GM19099 (cell line): ENCODE data around the gene HLCS.

ENCODE experiments used
- POLR2A ChIP-seq: IDR thresholded peaks from 3 replicates; pipeline ENCODE4 v1.6.1; 2011; ENCODE audit warnings: low read depth; ENCODE audit not compliant: insufficient read length; ENCODE audit errors: extremely low read depth

Gene HLCS

DNA sequence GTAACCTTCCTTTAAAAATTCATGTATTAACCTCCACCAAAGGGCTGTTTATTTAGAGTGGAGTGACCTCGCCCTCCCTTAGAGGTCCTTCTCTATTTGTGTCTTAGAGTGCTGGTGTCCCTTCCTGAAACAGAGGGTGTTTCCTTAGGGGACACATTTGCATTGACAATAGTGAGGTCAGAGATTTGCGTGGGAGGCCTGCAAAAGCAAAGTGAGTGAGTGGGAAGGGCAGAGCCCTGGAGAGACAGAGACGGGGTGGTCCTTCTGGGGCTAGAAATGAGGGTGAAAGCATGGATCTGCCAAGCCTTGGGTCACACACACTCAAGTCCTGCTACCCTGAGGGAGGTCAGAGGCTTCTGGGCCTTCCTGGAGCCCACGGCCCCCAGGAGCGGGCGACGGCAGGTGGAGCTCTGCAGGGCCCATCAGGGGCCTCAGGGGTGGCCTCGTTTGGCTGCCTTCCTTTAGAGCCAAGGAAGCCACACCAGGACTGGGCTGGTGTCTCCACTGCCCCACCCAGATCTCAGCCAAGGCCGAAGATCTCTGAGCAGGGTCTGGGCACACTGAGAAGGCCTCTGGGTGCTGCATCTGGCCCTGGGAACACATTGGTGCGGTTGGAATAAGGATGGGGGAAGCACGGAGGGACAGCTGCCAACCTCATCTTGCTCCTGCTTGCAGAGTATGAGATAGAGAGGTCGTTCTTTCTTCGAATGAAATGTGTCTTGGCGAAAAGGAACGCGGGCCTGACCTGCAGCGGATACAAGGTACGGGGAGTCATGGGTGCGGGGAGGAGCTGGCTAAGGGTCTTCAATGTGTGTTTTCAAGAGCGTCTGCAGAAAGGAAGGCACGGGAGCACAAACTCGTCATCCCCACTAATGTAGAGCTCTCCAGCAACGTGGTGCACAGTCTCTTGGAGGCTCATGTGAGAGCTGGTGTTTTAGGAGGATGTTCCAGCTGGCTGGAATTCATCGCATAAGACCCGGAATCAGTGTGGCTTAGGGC lies 243.8 kb downstream of the HLCS start:
- no peak for TF ChIP-seq POLR2A

DNA sequence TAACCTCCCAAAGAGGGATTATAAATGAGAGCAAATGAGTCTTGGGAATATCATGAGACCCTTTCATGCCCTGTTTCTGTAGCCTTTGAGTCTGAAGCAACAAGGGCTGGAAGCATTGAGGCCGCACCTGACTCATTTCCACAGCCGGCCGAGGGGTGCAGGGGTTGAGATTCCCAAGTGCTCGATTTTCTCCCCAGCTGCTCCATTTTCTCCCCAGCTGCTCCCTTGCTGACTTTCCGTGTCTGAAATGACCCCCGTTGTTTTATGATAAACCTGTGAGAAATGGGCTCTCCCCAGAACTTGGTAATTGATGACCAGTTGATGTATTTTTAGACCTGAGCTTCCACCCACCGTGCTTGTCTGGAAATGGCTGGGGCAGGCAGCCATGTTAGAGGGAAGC lies 244.7 kb downstream of the HLCS start:
- TF ChIP-seq POLR2A: no peak

- TF ChIP-seq POLR2A: no peak
Observed at GRCh38 chr21:36719614-36720013, 246.9 kb downstream of the HLCS start.

DNA sequence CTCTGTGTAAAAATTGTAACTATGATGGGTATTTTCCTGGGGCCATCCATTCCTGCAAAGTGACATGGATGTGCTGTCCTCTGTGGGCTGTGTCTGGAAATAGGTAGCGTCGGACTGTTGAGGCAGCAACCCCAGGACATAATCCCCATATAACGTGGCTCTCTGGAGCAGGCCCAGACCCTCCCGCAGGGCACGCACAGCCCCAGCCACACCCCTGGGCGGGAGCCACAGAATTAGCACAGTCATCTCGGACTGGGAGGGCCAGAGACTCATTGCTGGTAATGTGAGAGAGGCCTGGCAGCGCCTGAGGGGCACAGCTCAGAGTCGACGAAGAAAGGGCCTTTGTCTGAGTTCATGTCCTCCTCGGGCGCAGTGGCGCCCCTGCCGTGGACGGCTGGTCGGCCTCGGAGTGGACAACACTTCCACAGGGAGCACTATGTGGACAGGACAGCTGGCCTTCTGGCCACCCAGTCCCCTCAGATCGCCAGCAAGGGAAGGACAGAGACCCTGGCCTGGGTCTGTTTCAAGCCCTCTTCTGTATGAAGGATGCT lies 247.4 kb downstream of the HLCS start:
- TF ChIP-seq POLR2A: no peak

DNA sequence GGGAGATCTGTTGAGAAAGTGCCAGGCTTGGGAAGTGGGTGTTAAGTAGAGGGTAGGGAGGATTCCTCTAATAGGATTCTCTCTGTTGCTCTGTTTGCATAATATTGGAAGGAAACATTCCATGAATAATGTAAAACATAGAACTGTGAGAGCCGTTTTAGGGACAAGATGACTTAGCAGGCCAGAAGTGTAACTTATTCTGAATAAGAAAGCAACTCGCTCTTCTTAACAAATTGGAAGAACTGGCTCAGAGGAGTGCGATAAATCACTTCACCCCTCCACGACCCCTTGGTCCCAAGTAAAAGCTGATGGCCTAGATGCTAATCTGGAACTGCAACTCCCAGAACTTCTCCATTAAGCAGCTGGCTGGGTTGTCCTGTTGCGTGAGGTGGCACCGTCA lies 248.5 kb downstream of the HLCS start:
- TF ChIP-seq POLR2A: no peak

GRCh38 chr21:36716836-36717235 lies 249.6 kb downstream of the HLCS start:
- TF ChIP-seq POLR2A: no peak

- TF ChIP-seq POLR2A: no peak
Observed at GRCh38 chr21:36716387-36716786, 250.1 kb downstream of the HLCS start.

DNA sequence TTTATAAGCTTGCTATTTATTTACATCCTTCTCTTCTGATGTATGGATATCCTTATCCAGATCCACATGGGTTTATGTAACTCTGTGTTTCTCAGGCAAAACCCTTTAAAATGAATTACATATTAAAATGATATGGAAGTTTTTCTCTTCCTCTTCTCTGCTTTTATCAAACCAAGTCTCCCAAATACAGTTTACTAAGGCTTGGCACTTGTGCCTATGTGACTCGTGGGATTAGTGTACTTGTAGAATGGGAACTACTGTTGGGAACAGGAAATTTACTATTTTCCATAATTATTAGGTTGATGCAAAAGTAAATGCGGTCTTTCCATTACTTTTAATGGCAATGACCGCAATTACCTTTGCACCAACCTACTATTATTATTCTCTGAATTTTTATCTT lies 252.7 kb downstream of the HLCS start:
- no peak for TF ChIP-seq POLR2A

GRCh38 chr21:36710729-36711048 lies 255.8 kb downstream of the HLCS start:
- TF ChIP-seq POLR2A: no peak

DNA sequence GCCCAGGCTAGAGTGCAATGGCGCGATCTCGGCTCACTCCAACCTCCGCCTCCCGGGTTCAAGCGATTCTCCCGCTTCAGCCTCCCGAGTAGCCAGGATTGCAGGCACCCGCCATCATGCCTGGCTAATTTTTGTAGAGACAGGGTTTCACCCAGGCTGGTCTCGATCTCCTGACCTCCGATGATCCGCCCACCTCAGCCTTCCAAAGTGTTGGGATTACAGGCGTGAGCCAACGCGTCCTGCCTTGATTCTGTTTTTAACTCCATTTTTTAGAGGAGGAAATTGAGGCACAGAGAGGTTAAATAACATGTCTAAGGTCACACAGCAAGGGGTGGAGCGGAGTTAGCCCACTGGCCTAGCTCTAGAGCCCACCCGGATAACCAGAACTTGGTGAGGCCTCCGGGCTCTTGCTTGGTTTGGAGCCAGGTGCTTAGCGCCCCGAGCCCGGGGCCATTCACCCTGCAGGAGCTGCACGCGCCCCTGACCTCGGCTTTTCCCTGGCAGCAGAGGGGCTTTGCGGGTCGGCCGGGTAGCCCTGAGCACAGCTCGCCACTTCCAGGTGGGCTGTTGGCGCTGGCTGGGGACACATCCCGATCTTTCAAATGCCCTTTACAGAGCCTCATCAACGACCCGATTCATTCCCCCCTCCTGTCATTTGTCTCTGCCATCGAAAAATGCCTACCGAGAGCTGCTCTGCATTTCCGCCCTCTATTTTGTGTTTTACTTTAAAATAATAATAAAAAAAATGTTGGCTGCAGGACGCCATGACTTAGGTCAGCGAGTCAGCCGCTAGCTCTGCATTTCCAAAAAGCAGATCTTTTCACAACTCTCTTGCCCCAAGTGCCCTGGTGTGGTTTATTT lies 256.4 kb downstream of the HLCS start:
- TF ChIP-seq POLR2A: no peak

DNA sequence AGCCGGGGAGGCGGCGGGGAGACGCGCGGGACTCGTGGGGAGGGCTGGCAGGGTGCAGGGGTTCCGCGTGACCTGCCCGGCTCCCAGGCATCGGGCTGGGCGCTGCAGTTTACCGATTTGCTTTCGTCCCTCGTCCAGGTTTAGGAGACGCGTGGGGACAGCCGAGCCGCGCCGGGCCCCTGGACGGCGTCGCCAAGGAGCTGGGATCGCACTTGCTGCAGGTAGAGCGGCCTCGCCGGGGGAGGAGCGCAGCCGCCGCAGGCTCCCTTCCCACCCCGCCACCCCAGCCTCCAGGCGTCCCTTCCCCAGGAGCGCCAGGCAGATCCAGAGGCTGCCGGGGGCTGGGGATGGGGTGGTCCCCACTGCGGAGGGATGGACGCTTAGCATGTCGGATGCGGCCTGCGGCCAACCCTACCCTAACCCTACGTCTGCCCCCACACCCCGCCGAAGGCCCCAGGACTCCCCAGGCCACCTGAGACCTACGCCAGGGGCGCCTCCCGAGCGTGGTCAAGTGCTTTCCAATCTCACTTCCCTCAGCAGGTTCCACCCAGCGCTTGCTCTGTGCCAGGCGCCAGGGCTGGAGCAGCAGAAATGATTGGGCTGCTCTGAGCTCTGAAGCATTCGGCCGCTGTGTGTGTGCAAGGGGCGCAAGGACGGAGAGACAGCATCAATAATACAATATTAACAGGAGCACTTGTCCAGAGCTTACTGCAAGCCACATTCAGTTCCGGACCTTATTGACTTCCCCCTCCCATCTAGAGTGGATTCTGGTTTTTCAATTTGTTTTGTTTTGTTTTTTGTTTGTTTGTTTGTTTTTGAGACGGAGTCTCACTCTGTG lies 257.2 kb downstream of the HLCS start:
- TF ChIP-seq POLR2A: no peak

GRCh38 chr21:36708286-36709029 lies 258.0 kb downstream of the HLCS start:
- no peak for TF ChIP-seq POLR2A

DNA sequence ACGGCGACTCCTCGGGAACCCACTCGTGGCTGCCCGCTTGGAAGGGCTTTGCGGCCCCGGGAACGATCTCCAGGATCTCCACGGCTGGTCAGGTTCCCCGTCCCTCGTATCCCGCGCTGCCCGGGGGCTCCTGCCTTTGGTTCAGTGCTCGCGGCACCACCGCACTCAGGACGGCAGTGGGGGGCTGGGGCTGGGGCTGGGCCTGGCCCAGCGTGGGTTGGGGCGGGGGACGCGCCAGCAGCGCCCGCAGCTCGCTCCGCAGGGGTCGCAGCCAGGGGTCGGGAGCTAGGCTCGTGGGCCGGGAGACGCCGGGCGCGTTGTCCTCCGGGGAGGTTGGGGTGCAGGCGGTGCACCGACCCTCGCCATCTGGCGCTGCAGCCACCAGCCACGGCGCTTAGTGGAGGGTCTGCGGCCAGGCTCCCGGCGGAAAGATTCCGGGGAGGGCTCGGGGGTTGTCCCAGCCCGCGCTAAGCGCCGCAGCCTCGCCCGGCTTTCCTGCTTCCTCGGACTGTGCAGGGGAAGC lies 258.6 kb downstream of the HLCS start:
- TF ChIP-seq POLR2A: no peak

DNA sequence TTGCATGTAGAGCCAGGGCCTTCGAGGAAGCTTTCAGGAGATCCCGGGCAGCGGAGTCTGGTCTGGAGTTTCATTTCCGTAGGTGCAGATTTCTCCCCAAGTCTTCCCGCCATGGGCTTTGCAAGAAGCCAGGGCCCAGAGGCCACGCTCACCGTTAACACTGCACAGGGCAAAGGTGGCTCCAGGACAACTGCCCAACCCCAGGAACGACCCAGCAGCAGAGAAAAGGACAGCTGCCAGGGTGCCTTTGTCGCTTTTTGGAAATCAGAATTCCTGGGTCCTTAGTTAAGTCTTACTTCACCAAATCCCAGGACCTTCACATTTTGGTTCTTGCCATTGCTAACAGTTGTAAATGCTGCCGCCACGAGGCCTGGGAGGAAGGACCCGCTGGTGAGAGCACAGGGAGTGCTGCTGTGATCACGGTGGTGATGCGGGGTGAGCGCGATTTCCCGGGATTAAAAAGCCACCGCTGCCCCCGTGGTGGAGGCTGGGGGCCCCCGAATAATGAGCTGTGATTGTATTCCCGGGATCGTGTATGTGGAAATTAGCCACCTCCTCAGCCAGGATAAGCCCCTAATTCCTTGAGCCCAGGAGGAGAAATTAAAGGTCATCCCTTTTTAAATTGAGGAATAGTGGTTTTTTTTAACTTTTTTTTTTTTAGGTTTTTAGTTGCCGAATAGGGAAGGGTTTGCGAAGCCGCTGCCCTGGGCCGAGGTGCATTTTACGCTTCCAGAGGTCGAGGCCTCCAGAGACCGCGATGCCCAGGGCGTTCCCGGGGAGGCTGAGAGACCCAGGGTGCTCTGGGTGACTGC lies 259.3 kb downstream of the HLCS start:
- no peak for TF ChIP-seq POLR2A

- no peak for TF ChIP-seq POLR2A
Observed at GRCh38 chr21:36706482-36706852, 260.0 kb downstream of the HLCS start.
